ENCODE results near the gene SETD9. TPM values are rescaled to one million over a fixed set of nuclear protein-coding genes. Genes with fewer than 3 reads are reported as not detected.

Gene SETD9
- total RNA-seq, 1 donor from 2014 or later: 16.0 TPM

DNA sequence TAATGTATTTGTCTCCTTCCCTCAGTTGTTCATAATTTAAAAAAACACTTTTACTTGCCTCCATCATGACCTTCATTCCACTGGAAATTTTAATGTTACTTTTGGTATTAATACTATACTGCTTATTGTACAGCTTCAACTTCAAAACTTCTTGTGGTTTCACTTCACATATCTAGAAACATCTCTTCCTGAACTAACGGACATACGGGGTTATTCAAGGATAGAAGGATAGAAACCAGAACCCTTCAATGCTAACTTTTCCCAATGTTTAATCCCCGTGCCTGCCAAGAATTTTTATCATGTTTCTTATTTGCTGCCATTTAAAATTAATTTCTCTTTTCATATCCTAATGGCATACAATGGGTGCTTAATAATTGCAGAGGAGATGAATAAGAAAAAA, 36.3 kb upstream of the SETD9 start:
- TF ChIP-seq, protein P1, sequence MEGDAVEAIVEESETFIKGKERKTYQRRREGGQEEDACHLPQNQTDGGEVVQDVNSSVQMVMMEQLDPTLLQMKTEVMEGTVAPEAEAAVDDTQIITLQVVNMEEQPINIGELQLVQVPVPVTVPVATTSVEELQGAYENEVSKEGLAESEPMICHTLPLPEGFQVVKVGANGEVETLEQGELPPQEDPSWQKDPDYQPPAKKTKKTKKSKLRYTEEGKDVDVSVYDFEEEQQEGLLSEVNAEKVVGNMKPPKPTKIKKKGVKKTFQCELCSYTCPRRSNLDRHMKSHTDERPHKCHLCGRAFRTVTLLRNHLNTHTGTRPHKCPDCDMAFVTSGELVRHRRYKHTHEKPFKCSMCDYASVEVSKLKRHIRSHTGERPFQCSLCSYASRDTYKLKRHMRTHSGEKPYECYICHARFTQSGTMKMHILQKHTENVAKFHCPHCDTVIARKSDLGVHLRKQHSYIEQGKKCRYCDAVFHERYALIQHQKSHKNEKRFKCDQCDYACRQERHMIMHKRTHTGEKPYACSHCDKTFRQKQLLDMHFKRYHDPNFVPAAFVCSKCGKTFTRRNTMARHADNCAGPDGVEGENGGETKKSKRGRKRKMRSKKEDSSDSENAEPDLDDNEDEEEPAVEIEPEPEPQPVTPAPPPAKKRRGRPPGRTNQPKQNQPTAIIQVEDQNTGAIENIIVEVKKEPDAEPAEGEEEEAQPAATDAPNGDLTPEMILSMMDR (IDR thresholded peaks at IDR 0.05; ENCODE audit: unreplicated experiment): no peak
- H3K9me3 Mint-ChIP-seq (ENCODE audit: unreplicated experiment): no peaks in the 10 kb centered on the region
- no peak overlapping the region for H3K27ac Mint-ChIP-seq (ENCODE audit: unreplicated experiment)
- no peak for DNase-seq (ENCODE audit: low spot score)
- H3K4me1 Mint-ChIP-seq (ENCODE audit: unreplicated experiment): no peaks in the 10 kb centered on the region
- H3K4me3 Mint-ChIP-seq (ENCODE audit: unreplicated experiment): no peak overlapping the region
- no peaks in the 10 kb centered on the region for H3K27me3 Mint-ChIP-seq (ENCODE audit: unreplicated experiment)
- H3K36me3 Mint-ChIP-seq (ENCODE audit: low read depth, unreplicated experiment): peaks cover 19% of the 10 kb centered on the region

DNA sequence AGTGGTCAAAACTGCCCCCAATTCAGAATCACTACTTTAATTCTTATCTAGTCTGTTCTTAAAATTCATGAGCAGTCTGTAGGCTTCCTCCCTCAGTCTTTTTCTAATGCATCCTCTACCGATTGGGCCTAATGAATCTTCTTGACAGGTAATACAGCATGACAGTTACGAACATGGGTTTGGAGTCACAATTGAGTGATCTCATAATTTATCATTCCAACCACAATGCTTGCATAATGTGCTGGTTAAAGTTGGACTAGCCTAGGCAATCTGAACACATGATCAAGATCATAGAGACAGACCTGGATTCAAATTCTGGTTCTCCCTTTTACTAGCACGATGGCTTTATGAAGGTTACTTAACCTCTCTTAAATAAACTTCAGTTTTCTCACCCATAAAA, 33.1 kb upstream of the SETD9 start:
- H3K27ac Mint-ChIP-seq (ENCODE audit: unreplicated experiment): no peak overlapping the region
- H3K4me1 Mint-ChIP-seq (ENCODE audit: unreplicated experiment): no peaks in the 10 kb centered on the region
- H3K9me3 Mint-ChIP-seq (ENCODE audit: unreplicated experiment): no peaks in the 10 kb centered on the region
- no peak overlapping the region for H3K4me3 Mint-ChIP-seq (ENCODE audit: unreplicated experiment)
- DNase-seq (ENCODE audit: low spot score): no peak
- TF ChIP-seq, protein P1 (IDR thresholded peaks at IDR 0.05; ENCODE audit: unreplicated experiment): no peak
- H3K27me3 Mint-ChIP-seq (ENCODE audit: unreplicated experiment): no peaks in the 10 kb centered on the region
- H3K36me3 Mint-ChIP-seq (ENCODE audit: low read depth, unreplicated experiment): peaks cover 20% of the 10 kb centered on the region

DNA sequence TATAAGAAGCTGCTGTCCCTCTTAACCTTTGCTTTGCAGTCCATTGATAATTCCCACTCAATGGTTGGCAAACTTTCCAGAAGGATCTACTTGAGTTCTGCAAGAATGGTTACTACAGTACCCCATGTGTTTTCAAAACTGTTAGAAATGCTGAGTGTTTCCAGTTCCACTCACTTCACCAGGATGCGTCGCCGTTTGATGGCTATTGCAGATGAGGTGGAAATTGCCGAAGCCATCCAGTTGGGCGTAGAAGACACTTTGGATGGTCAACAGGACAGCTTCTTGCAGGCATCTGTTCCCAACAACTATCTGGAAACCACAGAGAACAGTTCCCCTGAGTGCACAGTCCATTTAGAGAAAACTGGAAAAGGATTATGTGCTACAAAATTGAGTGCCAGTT, 27.8 kb upstream of the SETD9 start:
- no peaks in the 10 kb centered on the region for H3K9me3 Mint-ChIP-seq (ENCODE audit: unreplicated experiment)

DNA sequence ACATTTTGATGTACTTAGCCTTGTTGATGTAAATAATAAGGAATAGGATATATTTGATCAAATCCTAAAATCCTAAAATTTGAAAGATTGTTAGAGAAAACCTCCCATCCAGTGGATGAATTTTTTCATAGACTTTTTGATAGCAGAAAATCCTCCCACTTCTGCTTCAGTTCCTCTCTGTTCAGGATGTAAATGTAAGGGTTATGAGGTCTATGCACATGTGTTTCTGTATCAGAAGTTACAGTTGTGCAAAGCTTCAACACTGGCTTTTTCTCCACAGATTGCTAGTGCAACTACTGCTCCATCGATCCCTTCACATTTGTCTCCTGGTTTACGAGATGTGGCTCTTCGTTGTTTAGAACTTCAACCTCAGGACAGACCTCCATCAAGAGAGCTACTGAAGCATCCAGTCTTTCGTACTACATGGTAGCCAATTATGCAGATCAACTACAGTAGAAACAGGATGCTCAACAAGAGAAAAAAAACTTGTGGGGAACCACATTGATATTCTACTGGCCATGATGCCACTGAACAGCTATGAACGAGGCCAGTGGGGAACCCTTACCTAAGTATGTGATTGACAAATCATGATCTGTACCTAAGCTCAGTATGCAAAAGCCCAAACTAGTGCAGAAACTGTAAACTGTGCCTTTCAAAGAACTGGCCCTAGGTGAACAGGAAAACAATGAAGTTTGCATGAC, 16.0 kb upstream of the SETD9 start:
- Mint-ChIP-seq H3K9me3 (ENCODE audit: unreplicated experiment) (no peaks in the 10 kb centered on the region), H3K27ac (ENCODE audit: unreplicated experiment) (no peak overlapping the region), H3K4me3 (ENCODE audit: unreplicated experiment) (no peak overlapping the region), H3K27me3 (ENCODE audit: unreplicated experiment) (no peaks in the 10 kb centered on the region), H3K4me1 (ENCODE audit: unreplicated experiment) (no peaks in the 10 kb centered on the region), H3K36me3 (ENCODE audit: low read depth, unreplicated experiment) (peaks cover 24% of the 10 kb centered on the region)
- TF ChIP-seq, protein P1 (IDR thresholded peaks at IDR 0.05; ENCODE audit: unreplicated experiment): no peak
- no peak for DNase-seq (ENCODE audit: low spot score)

More for the DNA sequence above, 27.8 kb upstream of the SETD9 start:
- peaks cover 27% of the 10 kb centered on the region for H3K36me3 Mint-ChIP-seq (ENCODE audit: low read depth, unreplicated experiment)
- no peak overlapping the region for H3K4me3 Mint-ChIP-seq (ENCODE audit: unreplicated experiment)
- no peaks in the 10 kb centered on the region for H3K4me1 Mint-ChIP-seq (ENCODE audit: unreplicated experiment)
- no peak overlapping the region for H3K27ac Mint-ChIP-seq (ENCODE audit: unreplicated experiment)
- DNase-seq (ENCODE audit: low spot score): no peak
- no peaks in the 10 kb centered on the region for H3K27me3 Mint-ChIP-seq (ENCODE audit: unreplicated experiment)
- TF ChIP-seq, protein P1 (IDR thresholded peaks at IDR 0.05; ENCODE audit: unreplicated experiment): no peak

DNA sequence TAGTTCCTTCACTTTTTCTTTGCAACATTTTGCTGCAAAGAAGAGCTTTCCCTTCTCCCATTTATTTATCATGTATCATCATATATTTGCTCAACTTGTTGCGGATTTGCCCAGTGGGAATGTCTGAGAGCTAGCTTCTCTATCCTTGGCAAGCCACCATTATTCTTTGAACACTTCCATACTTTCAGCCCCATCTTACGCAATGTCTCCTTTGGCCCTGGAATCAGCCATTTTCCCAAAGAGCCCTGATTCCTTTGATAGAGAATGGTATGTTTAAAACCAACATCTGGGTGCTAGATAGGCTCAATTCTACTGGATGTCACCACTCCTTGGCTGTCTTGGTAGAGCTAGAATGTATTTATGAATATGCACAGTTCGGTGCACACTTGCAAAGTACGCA, 12.6 kb upstream of the SETD9 start:
- Mint-ChIP-seq H3K9me3 (ENCODE audit: unreplicated experiment) (no peaks in the 10 kb centered on the region), H3K36me3 (ENCODE audit: low read depth, unreplicated experiment) (peaks cover 5% of the 10 kb centered on the region), H3K4me3 (ENCODE audit: unreplicated experiment) (no peak overlapping the region), H3K27me3 (ENCODE audit: unreplicated experiment) (no peaks in the 10 kb centered on the region), H3K4me1 (ENCODE audit: unreplicated experiment) (no peaks in the 10 kb centered on the region), H3K27ac (ENCODE audit: unreplicated experiment) (no peak overlapping the region)
- TF ChIP-seq, protein P1 (IDR thresholded peaks at IDR 0.05; ENCODE audit: unreplicated experiment): no peak
- no peak for DNase-seq (ENCODE audit: low spot score)

Data from endothelial cell (in vitro differentiated cells).